ENCODE measurements around the gene DVL1.
A peak's percentile ranks its signal among the peaks of the same experiment; 100 is the strongest.

DVL1 gene

DNA sequence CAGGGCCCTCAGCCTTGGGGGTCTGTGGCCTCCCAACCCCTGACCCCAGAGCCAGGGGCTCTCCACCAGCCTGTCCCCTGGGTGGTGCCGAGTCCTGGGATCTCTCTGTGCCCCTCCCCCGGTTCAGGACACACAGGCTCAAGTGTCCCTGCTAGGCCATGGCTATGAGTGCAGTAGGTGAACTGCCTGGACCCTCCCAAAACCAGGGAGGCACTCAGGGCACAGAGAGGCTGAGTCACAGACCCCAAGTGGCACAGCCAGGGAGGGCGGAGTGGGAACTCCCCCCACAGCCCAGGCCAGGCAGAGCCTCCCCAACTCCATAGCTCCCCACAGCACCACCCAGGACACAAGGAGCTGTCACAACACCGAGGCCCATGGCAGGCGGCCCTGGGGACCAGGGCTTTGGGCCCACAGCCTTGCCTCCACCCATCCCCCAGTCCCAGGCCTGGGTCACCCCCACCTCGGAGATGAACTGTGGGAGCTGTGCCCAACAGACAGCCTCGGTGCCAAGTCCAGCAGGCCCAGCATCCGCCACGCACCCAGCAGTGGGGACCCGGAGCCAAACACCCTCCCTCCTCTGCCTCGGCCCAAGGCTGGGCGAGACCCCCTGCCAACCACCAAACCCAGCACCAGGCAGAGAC, 3.2 kb downstream of the DVL1 start:
- Mint-ChIP-seq H3K4me3 (peak overlapping the region in 1 of 3 experiments; percentile 30), H3K36me3 (ENCODE audit: low read depth) (peaks cover 5% of the 10 kb centered on the region), H3K4me1 (peaks cover 7% of the 10 kb centered on the region), H3K27me3 (ENCODE audit: low read depth) (no peaks in the 10 kb centered on the region), H3K27ac (no peak overlapping the region), H3K9me3 (no peaks in the 10 kb centered on the region)
- TF ChIP-seq, protein P1, sequence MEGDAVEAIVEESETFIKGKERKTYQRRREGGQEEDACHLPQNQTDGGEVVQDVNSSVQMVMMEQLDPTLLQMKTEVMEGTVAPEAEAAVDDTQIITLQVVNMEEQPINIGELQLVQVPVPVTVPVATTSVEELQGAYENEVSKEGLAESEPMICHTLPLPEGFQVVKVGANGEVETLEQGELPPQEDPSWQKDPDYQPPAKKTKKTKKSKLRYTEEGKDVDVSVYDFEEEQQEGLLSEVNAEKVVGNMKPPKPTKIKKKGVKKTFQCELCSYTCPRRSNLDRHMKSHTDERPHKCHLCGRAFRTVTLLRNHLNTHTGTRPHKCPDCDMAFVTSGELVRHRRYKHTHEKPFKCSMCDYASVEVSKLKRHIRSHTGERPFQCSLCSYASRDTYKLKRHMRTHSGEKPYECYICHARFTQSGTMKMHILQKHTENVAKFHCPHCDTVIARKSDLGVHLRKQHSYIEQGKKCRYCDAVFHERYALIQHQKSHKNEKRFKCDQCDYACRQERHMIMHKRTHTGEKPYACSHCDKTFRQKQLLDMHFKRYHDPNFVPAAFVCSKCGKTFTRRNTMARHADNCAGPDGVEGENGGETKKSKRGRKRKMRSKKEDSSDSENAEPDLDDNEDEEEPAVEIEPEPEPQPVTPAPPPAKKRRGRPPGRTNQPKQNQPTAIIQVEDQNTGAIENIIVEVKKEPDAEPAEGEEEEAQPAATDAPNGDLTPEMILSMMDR (IDR thresholded peaks at IDR 0.05; ENCODE audit: unreplicated experiment in 3 of 3): no peak

DNA sequence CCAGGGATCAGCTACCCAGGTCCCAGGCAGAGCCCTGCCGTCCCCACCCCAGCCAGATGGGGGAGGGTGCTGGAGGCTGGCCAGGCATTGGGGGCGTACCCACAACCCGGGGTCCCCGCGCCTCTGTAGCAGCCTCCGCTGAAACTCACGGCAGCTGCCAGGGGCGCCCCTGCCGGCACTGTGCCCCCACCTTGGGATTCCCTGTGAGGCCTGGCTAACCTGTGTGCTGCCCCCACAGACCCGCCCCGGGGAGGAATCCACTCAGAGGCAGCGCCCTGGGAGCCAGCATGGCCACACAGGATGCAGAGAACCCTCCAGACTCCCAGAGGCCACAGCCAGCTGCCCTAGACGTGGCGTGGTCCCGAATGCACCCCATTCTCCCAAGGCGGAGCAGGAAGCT, 3.8 kb downstream of the DVL1 start:
- Mint-ChIP-seq H3K9me3 (no peaks in the 10 kb centered on the region), H3K27ac (no peak overlapping the region), H3K4me1 (peaks cover 7% of the 10 kb centered on the region), H3K27me3 (ENCODE audit: low read depth) (no peaks in the 10 kb centered on the region), H3K36me3 (ENCODE audit: low read depth) (peaks cover 10% of the 10 kb centered on the region), H3K4me3 (no peak overlapping the region)
- TF ChIP-seq, protein P1 (IDR thresholded peaks at IDR 0.05; ENCODE audit: unreplicated experiment in 3 of 3): no peak

DNA sequence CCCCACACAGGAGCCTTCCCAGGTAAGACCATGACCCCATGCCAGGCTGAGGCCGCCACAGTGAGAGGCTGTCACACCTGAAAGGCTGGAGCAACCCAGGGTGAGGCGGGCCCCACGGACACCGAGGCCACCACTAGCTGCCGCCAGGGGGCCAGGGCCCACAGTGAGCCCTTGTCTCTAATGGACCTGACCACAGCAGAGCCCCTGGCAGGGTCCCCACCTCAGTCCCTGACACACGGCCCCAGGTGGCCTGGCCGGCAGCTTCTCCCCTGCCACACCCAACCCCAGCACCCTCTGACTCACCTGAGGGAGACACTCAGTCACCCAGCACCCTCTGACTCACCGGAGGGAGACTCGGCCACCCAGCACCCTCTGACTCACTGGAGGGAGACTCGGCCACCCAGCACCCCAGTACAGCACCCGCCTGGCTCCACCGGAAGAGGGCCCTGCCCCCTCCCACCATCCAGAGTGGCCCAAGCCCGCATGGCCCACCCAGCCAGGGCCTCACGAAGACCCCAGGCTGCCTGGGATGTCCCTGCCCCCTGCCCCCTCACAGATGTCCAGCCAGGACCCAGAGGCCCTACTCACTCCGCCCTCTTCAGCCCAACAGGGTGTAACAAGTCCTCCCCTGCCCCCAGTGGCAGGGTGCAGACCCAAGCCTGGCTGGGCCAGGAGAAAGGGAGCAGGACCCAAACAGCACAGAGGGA, 4.4 kb downstream of the DVL1 start:
- H3K4me3 Mint-ChIP-seq: peak overlapping the region in 2 of 3 experiments; percentile 19 to 28
- H3K9me3 Mint-ChIP-seq: no peaks in the 10 kb centered on the region
- H3K27me3 Mint-ChIP-seq (ENCODE audit: low read depth): no peaks in the 10 kb centered on the region
- peaks cover 10% of the 10 kb centered on the region for H3K36me3 Mint-ChIP-seq (ENCODE audit: low read depth)
- H3K4me1 Mint-ChIP-seq: peaks cover 7% of the 10 kb centered on the region
- TF ChIP-seq, protein P1 (IDR thresholded peaks at IDR 0.05; ENCODE audit: unreplicated experiment in 3 of 3): peak; percentile 47 to 55 (median 55)
- H3K27ac Mint-ChIP-seq: no peak overlapping the region

DNA sequence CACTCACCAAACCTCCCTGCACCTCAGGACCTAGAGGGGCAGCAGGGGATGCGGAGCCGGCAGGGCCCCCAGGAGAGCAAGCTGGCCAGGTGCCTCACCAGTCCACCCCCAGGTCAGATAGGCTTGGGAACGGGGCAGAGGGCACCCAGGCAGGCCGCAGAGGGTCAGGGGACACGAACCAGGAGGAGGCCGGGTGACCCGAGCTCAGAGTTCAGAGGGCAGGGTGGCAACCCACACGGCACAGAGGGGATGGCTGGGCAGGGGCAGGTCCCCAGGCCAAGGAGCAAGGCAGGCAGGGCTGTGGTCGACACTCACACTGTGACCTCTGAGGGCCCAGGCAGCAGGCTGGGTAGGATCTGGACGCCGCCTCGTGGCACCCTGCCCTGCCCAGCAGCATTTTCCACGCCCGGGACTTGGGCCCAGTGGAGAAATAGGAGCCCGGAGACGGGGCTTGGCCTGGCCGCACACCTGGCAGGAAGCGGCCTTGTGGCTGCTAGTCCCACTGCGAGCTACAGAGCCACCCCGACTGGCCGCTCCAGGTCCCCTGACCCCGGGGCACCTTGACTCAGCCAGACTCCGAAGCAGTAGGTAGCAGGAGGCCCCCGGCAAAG, 5.3 kb downstream of the DVL1 start:
- no peaks in the 10 kb centered on the region for H3K9me3 Mint-ChIP-seq

DNA sequence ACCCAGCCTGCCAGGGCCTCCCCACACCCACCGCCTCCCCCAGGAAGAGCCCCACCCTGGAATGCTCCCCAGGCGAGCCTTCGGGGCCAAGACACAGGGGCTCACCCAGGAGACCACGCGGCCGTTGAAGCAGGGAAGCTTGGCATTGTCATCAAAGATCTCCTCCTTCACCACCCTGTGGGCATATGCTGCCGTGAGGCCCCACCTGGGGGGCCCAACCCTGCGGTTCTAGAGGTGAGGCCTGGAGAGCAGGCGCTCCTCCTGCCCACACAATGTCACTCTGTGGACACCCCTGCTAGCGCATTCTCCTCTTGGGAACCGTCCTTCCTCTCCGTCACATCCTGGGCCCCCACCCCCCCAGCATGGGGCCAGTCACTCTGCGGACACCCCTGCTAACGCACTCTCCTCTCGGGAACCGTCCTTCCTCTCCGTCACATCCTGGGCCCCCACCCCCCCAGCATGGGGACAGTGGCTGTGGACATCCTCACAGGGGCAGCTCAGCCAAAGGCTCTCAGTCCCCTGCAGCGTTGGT, 6.6 kb downstream of the DVL1 start:
- Mint-ChIP-seq H3K9me3 (no peaks in the 10 kb centered on the region), H3K4me3 (no peak overlapping the region), H3K27ac (no peak overlapping the region), H3K36me3 (ENCODE audit: low read depth) (peaks cover 10% of the 10 kb centered on the region), H3K4me1 (peaks cover 6% of the 10 kb centered on the region), H3K27me3 (ENCODE audit: low read depth) (no peaks in the 10 kb centered on the region)
- TF ChIP-seq, protein P1 (IDR thresholded peaks at IDR 0.05; ENCODE audit: unreplicated experiment in 3 of 3): no peak

More for the DNA sequence above, 5.3 kb downstream of the DVL1 start:
- H3K4me1 Mint-ChIP-seq: peaks cover 7% of the 10 kb centered on the region
- peaks cover 10% of the 10 kb centered on the region for H3K36me3 Mint-ChIP-seq (ENCODE audit: low read depth)
- no peak overlapping the region for H3K27ac Mint-ChIP-seq
- no peak overlapping the region for H3K4me3 Mint-ChIP-seq
- no peaks in the 10 kb centered on the region for H3K27me3 Mint-ChIP-seq (ENCODE audit: low read depth)
- TF ChIP-seq, protein P1 (IDR thresholded peaks at IDR 0.05; ENCODE audit: unreplicated experiment in 3 of 3): no peak

All from nephron (organoid).